ENCODE data around the gene RHBDD1. TPM values are rescaled to one million over a fixed set of nuclear protein-coding genes. Genes with fewer than 3 reads are reported as not detected.

RHBDD1 gene
- total RNA-seq, 2 experiments from 2014 or later, result 43.8 to 47.1 TPM

- Mint-ChIP-seq H3K9me3 (no peaks in the 10 kb centered on the region), H3K27me3 (peaks cover 10% of the 10 kb centered on the region), H3K27ac (peak overlapping the region; percentile 24), H3K4me3 (peak overlapping the region; percentile 82), H3K36me3 (ENCODE audit: low read depth) (no peaks in the 10 kb centered on the region), H3K4me1 (ENCODE audit: low read depth) (peaks cover 21% of the 10 kb centered on the region)
- TF ChIP-seq, protein P1, sequence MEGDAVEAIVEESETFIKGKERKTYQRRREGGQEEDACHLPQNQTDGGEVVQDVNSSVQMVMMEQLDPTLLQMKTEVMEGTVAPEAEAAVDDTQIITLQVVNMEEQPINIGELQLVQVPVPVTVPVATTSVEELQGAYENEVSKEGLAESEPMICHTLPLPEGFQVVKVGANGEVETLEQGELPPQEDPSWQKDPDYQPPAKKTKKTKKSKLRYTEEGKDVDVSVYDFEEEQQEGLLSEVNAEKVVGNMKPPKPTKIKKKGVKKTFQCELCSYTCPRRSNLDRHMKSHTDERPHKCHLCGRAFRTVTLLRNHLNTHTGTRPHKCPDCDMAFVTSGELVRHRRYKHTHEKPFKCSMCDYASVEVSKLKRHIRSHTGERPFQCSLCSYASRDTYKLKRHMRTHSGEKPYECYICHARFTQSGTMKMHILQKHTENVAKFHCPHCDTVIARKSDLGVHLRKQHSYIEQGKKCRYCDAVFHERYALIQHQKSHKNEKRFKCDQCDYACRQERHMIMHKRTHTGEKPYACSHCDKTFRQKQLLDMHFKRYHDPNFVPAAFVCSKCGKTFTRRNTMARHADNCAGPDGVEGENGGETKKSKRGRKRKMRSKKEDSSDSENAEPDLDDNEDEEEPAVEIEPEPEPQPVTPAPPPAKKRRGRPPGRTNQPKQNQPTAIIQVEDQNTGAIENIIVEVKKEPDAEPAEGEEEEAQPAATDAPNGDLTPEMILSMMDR (IDR thresholded peaks at IDR 0.05), result peak; percentile 26
- peak in 2 of 14 experiments; percentile 14 to 23 for DNase-seq
- Histone ChIP-seq H3K4me3 (ENCODE audit: low read length) (peak overlapping the region; percentile 44), H3K27me3 (ENCODE audit: control insufficient read depth in 1 of 2, insufficient read depth in 2 of 2, low read length in 2 of 2) (peaks cover 0 to 17% of the 10 kb centered on the region in 2 experiments), H3K36me3 (ENCODE audit: insufficient read depth, low read length) (no peaks in the 10 kb centered on the region), H3K27ac (ENCODE audit: low read depth in 1 of 2, low read length in 2 of 2) (no peak overlapping the region), H3K4me1 (ENCODE audit: insufficient read depth, low read length) (peaks cover 54% of the 10 kb centered on the region), H3K9me3 (ENCODE audit: control insufficient read depth in 1 of 2, insufficient read depth in 1 of 2, low read length in 2 of 2) (peaks cover 0 to 5% of the 10 kb centered on the region in 2 experiments)
- ChIA-PET CTCF (interaction anchor here (0.8 to 2.9 kb wide), 12 partner anchors 9 to 911 kb away, joined by 3 to 10 read pairs (median 4); partner anchors contain the start of gene RHBDD1), POLR2A (interaction anchor here (0.9 to 3.9 kb wide), 4 partner anchors 10 to 38 kb away, joined by 3 to 38 read pairs (median 22); partner anchors contain the start of gene RHBDD1)
- no peak for ATAC-seq (ENCODE audit: poor library complexity)
- intact Hi-C loops (cut with DNase I, micrococcal nuclease), result loop anchor here (2.0 to 10.0 kb wide), 5 partner anchors 37 to 1515 kb away; partner anchors contain the start of genes MFF (in 1 of the 2) and RHBDD1 (in 1 of the 2)
Observed at GRCh38 chr2:226799976-226800940, 35.6 kb upstream of the RHBDD1 start.

DNA sequence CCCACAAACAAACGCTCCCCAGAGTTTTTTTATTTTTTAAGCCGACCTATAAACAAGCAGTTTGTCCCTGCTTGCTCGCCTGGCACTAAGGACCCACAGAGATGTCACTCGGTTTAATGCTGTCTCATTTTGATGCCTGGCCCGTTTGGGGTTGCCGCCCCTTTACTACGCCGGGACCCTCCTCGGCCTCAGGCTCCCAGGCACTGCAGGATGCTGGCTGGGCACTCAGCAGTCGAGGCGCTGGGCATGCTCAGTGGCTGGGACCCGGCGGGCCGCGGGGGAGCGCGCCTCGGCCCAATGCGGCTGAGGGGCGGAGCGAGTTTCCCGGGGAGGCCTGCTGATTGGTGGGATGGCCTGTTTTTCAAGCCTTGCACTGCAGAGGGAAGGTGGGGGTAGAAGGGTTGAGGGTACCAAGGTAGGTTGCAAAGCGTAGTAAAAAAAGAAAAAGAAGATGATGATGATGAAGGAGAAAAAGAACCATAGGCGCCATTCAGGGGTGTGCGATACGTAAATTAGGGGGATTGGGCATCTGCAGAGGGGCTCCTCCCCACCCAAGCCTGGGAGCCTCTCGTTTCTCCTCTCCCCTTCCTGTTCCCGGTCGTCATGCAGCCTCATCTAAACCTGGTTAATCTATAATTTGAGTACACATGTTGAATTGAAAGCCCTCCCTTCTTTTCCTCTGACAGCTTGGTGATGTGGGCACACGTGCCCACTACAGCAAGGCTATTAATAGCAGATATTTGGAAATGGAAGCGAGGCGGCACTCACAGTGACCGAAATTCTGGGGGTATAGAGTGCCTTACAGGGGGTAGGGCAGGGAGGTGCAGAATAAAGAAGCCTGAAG, 34.7 kb upstream of the RHBDD1 start:
- CTCF ChIA-PET, result interaction anchor here (1.7 to 2.9 kb wide), 2 partner anchors 34 to 585 kb away, joined by 4 to 10 read pairs; partner anchors contain the start of gene RHBDD1
- ATAC-seq (ENCODE audit: poor library complexity), result peak; percentile 34
- TF ChIP-seq, protein P1 (IDR thresholded peaks at IDR 0.05), result no peak
- Histone ChIP-seq H3K4me3 (ENCODE audit: low read length) (peak overlapping the region; percentile 44), H3K4me1 (ENCODE audit: insufficient read depth, low read length) (peaks cover 46% of the 10 kb centered on the region), H3K27me3 (ENCODE audit: control insufficient read depth in 1 of 2, insufficient read depth in 2 of 2, low read length in 2 of 2) (peaks cover 0 to 18% of the 10 kb centered on the region in 2 experiments), H3K9me3 (ENCODE audit: control insufficient read depth in 1 of 2, insufficient read depth in 1 of 2, low read length in 2 of 2) (peaks cover 0 to 3% of the 10 kb centered on the region in 2 experiments), H3K27ac (ENCODE audit: low read depth in 1 of 2, low read length in 2 of 2) (no peak overlapping the region), H3K36me3 (ENCODE audit: insufficient read depth, low read length) (no peaks in the 10 kb centered on the region)
- Mint-ChIP-seq H3K4me1 (ENCODE audit: low read depth) (peaks cover 21% of the 10 kb centered on the region), H3K36me3 (ENCODE audit: low read depth) (no peaks in the 10 kb centered on the region), H3K4me3 (peak overlapping the region; percentile 82), H3K27me3 (peaks cover 10% of the 10 kb centered on the region), H3K9me3 (no peaks in the 10 kb centered on the region), H3K27ac (peak overlapping the region; percentile 24)
- POLR2A ChIA-PET, result interaction anchor here (0.9 to 3.9 kb wide), 5 partner anchors 11 to 37 kb away, joined by 3 to 38 read pairs (median 19); partner anchors contain the start of gene RHBDD1
- peak; percentile 42 to 87 (median 68) for DNase-seq
- intact Hi-C loops (cut with DNase I, micrococcal nuclease), result loop anchor here (1.0 to 5.0 kb wide), 4 partner anchors 10 to 1128 kb away; partner anchors contain the start of gene RHBDD1 (in 1 of the 2)

All from CD4-positive, alpha-beta T cell (primary cell).